Fibroblast of lung (primary cell): ENCODE results near the gene STIM1.

Experiments
- EZH2 ChIP-seq: IDR thresholded peaks from 2 replicates; pipeline ENCODE4 v1.5.1; 2012; ENCODE audit warnings: low read length, control low read depth, mild to moderate bottlenecking; ENCODE audit errors: missing control alignments
- TF ChIP-seq, protein P1 (sequence below), 2 donors: IDR thresholded peaks in 1 of 2; conservative IDR thresholded peaks in 1 of 2; 1 replicate in 1 of 2; 2 replicates in 1 of 2; pipeline ENCODE4 v1.5.1; 2011 to 2012; ENCODE audit warnings: low read length in 2 of 2, control low read depth in 1 of 2, inconsistent platforms in 1 of 2, low read depth in 1 of 2, mild to moderate bottlenecking in 1 of 2

GRCh38 chr11:3933165-3933628 is 77.7 kb downstream of the STIM1 start:
- TF ChIP-seq, protein P1, sequence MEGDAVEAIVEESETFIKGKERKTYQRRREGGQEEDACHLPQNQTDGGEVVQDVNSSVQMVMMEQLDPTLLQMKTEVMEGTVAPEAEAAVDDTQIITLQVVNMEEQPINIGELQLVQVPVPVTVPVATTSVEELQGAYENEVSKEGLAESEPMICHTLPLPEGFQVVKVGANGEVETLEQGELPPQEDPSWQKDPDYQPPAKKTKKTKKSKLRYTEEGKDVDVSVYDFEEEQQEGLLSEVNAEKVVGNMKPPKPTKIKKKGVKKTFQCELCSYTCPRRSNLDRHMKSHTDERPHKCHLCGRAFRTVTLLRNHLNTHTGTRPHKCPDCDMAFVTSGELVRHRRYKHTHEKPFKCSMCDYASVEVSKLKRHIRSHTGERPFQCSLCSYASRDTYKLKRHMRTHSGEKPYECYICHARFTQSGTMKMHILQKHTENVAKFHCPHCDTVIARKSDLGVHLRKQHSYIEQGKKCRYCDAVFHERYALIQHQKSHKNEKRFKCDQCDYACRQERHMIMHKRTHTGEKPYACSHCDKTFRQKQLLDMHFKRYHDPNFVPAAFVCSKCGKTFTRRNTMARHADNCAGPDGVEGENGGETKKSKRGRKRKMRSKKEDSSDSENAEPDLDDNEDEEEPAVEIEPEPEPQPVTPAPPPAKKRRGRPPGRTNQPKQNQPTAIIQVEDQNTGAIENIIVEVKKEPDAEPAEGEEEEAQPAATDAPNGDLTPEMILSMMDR (conservative IDR thresholded peaks at IDR 0.05 in 1 of 2, IDR thresholded peaks at IDR 0.05 in 1 of 2; ENCODE audit: low read depth in 1 of 2, low read length in 2 of 2): no peak
- TF ChIP-seq EZH2: no peak
